Esophagus muscularis mucosa (tissue), 4 donors: ENCODE results near the gene POLRMT. TPM values are rescaled to one million over a fixed set of nuclear protein-coding genes. Genes with fewer than 3 reads are reported as not detected.

Experiments
- DNase-seq: peaks from one replicate; pipeline ENCODE4 v3.0.0-alpha.2; 2017; ENCODE audit errors: extremely low spot score
- H3K27ac ChIP-seq, 4 donors: fragments of 200-600 bp; sonication (generic); replicated peaks in 1 of 4; 1 replicate in 3 of 4; 2 replicates in 1 of 4; pipeline ENCODE4 v1.5.1; 2016 to 2019; ENCODE audit warnings: mild to moderate bottlenecking in 1 of 4
- H3K27me3 ChIP-seq, 4 donors: fragments of 200-600 bp; sonication (generic); one replicate each; pipeline versions ENCODE4 v1.5.1 to v1.6.0; 2016 to 2019
- H3K36me3 ChIP-seq, 4 donors: fragments of 200-600 bp; sonication (generic); one replicate each; pipeline ENCODE4 v1.5.1; 2016 to 2019
- H3K4me1 ChIP-seq, 4 donors: fragments of 200-600 bp; sonication (generic); one replicate each; pipeline ENCODE4 v1.5.1; 2016 to 2019
- H3K4me3 ChIP-seq, 4 donors: fragments of 200-600 bp; sonication (generic); 1 replicate in 2 of 4; 2 replicates in 2 of 4; pipeline ENCODE4 v1.5.1; 2016 to 2019; ENCODE audit warnings: mild to moderate bottlenecking in 4 of 4, moderate library complexity in 1 of 4
- H3K9me3 ChIP-seq, 4 donors: fragments of 200-600 bp; sonication (generic); 1 replicate in 3 of 4; 2 replicates in 1 of 4; pipeline ENCODE4 v1.5.1; 2016 to 2019
- EP300 ChIP-seq: sonication (generic); formaldehyde crosslinking; IDR thresholded peaks from one replicate; pipeline ENCODE4 v1.6.1; 2017; ENCODE audit warnings: antibody characterized with exemption
- POLR2A ChIP-seq: fragments of 450-650 bp; IDR thresholded peaks from one replicate; pipeline ENCODE4 v1.6.1; 2017; ENCODE audit warnings: antibody characterized with exemption, moderate library complexity, mild to moderate bottlenecking, low read depth
- POLR2AphosphoS5 ChIP-seq, 2 donors: sonication (generic); formaldehyde crosslinking; IDR thresholded peaks; one replicate each; pipeline ENCODE4 v1.6.1; 2017; ENCODE audit warnings: antibody characterized with exemption in 2 of 2
- WGBS: methylation state at CpG from one replicate; pipeline ENCODE4 v1.1.5; 2018; 5-methylcytosine and 5-hydroxymethylcytosine counted together
- intact Hi-C: fragments of 100-400 bp; cut with DNase I; formaldehyde crosslinking; loops from one replicate; pipeline ENCODE4 v1.15.1; 2023
- total RNA-seq, 4 donors: library from RNA; depleted of rRNA; stranded (reverse); fragments of >200 nt; gene quantifications; one replicate each; pipeline versions ENCODE4 v1.1.0 to v1.2.1, GENCODE V29; 2016
- TF ChIP-seq, protein P1 (sequence below), 3 experiments: fragments of 200-600 bp in 2 of 3; fragments of 450-650 bp in 1 of 3; sonication (generic) in 2 of 3; IDR thresholded peaks; one replicate each; pipeline ENCODE4 v1.5.1; 2017 to 2019; ENCODE audit warnings: antibody characterized with exemption in 3 of 3, mild to moderate bottlenecking in 2 of 3, moderate library complexity in 1 of 3

The POLRMT gene
- total RNA-seq, 4 donors from 2014 or later, result 20.8 to 40.7 (median 30.4) TPM

DNA sequence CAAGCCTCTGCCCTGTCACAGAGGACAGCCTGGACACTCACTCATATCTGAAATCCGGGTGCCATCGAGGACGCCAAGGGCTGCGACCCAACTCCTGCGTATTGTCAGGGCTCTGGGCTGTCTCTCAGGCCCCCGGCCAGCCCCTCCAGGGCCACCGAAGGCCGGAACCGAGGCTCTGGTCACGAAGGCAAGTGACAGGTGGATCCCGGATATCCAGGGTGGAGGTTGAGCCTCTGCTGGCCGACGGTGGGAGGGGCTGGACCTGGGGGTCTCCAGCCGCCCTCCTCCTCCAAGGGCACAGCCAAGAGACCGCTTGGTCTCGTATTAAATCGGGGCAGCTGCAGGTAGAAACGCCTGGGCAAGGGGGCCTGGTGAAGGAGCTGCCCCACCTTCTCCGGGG is 24.3 kb upstream of the POLRMT start:
- DNase-seq, result no peak
- intact Hi-C loops, result no loop called here
- Histone ChIP-seq H3K36me3 (peaks cover 9 to 40% (median 28%) of the 10 kb centered on the region in 4 donors), H3K27me3 (no peaks in the 10 kb centered on the region), H3K4me3 (no peak overlapping the region), H3K27ac (no peak overlapping the region), H3K4me1 (peaks cover 55 to 88% (median 70%) of the 10 kb centered on the region in 4 donors), H3K9me3 (no peaks in the 10 kb centered on the region)
- TF ChIP-seq EP300, result no peak
- TF ChIP-seq, protein P1, sequence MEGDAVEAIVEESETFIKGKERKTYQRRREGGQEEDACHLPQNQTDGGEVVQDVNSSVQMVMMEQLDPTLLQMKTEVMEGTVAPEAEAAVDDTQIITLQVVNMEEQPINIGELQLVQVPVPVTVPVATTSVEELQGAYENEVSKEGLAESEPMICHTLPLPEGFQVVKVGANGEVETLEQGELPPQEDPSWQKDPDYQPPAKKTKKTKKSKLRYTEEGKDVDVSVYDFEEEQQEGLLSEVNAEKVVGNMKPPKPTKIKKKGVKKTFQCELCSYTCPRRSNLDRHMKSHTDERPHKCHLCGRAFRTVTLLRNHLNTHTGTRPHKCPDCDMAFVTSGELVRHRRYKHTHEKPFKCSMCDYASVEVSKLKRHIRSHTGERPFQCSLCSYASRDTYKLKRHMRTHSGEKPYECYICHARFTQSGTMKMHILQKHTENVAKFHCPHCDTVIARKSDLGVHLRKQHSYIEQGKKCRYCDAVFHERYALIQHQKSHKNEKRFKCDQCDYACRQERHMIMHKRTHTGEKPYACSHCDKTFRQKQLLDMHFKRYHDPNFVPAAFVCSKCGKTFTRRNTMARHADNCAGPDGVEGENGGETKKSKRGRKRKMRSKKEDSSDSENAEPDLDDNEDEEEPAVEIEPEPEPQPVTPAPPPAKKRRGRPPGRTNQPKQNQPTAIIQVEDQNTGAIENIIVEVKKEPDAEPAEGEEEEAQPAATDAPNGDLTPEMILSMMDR (IDR thresholded peaks at IDR 0.05), result no peak
- no peak for TF ChIP-seq POLR2A
- TF ChIP-seq POLR2AphosphoS5 (IDR thresholded peaks at IDR 0.05), result no peak
- WGBS, result 80% methylated on average over 14 of the region's 19 CpGs

DNA sequence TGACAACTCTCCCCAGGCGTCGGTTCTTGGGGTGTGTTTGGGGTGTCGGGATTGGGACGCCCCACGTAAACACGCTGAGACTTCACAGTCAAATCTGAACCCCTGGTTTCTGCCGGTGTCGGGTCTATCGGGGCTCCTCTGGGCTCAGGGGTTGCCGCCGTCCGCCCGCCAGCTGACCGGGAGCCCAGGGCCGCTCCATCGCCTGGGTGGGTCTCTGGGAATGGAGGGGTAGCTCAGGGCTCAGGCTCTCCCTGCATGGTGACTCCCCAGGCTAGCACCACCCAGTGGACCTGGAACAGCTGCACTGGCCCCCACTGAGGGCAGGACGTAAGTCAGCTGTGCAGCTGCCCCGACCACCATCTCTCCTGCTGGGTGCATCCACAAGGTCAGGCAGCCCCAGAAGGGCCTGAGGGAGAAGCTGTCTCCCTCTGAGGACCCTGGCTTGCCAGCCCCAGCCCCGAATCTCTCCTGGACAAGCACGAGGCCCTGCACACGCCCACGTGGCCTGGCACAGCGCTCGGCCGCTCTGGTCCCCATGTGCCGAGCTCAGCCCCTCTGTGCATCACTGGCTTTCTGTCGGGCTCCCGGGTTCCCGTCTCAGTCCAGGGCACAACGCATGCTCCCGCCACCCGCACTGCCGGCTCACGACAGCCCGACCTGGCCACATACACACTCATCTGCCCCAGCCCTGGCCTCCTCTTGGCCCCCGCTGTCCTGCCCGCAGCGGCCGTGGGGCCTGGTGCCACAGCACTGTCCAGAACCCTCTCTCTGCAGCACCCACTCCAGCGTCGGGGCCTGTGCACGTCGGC is 23.6 kb upstream of the POLRMT start:
- H3K9me3 ChIP-seq, result no peaks in the 10 kb centered on the region
- no peaks in the 10 kb centered on the region for H3K27me3 ChIP-seq
- no peak overlapping the region for H3K27ac ChIP-seq
- WGBS, result 88% methylated on average over 29 of the region's 43 CpGs
- intact Hi-C loops, result no loop called here
- peaks cover 54 to 87% (median 65%) of the 10 kb centered on the region in 4 donors for H3K4me1 ChIP-seq
- no peak overlapping the region for H3K4me3 ChIP-seq
- H3K36me3 ChIP-seq, result peaks cover 14 to 46% (median 34%) of the 10 kb centered on the region in 4 donors
- TF ChIP-seq POLR2AphosphoS5 (IDR thresholded peaks at IDR 0.05) (no peak), EP300 (no peak), POLR2A (no peak)
- TF ChIP-seq, protein P1 (IDR thresholded peaks at IDR 0.05), result no peak
- no peak for DNase-seq

DNA sequence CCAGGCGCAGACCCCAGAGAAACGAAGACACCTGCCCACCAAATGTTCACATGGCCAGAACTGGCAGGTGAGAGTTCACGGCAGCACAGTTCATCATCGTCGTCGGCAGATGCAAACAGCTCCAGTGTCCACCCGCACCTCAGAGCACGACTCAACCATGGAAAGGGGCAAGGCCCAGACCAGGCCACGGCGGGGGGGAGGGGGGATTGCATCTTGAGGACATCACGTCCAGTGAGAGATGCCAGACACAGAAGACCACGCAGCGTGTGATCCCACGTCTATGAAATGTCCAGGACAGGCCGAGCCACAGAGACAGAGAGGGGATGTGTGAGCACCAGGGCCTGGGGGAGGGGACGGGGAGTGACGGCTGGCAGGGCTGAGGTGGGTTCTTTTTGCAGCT is 22.4 kb upstream of the POLRMT start:
- Histone ChIP-seq H3K36me3 (peaks cover 27 to 59% (median 47%) of the 10 kb centered on the region in 4 donors), H3K27me3 (no peaks in the 10 kb centered on the region), H3K4me3 (no peak overlapping the region), H3K4me1 (peaks cover 41 to 74% (median 52%) of the 10 kb centered on the region in 4 donors), H3K9me3 (no peaks in the 10 kb centered on the region), H3K27ac (no peak overlapping the region)
- no peak for DNase-seq
- WGBS, result 70% methylated on average over 15 of the region's 17 CpGs
- TF ChIP-seq POLR2A, result no peak
- no peak for TF ChIP-seq EP300
- TF ChIP-seq POLR2AphosphoS5 (IDR thresholded peaks at IDR 0.05), result no peak
- TF ChIP-seq, protein P1 (IDR thresholded peaks at IDR 0.05), result no peak
- intact Hi-C loops, result no loop called here

DNA sequence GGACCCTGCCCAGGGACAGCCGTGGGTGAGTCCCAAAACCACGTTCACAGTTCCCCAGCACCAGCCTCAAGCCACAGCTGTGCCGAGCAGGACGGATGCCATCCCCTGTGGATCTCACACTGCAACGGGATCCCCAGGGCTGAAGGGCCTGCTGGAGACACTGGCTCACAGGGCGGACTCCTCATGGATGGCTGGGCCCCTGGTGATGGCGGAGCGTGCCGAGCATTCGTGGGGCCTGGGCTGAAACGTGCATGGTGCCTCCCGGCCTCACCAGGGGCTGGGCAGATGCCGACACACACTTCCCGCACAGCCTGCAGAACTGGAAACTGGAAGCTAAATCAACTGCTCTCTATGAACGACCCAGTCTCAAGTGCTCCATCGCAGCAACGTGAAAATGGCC is 20.1 kb upstream of the POLRMT start:
- DNase-seq, result no peak
- TF ChIP-seq POLR2AphosphoS5 (IDR thresholded peaks at IDR 0.05), result no peak
- no peak for TF ChIP-seq POLR2A
- TF ChIP-seq, protein P1 (IDR thresholded peaks at IDR 0.05), result no peak
- TF ChIP-seq EP300, result no peak
- no peaks in the 10 kb centered on the region for H3K9me3 ChIP-seq
- H3K27me3 ChIP-seq, result no peaks in the 10 kb centered on the region
- peaks cover 19 to 51% (median 30%) of the 10 kb centered on the region in 4 donors for H3K4me1 ChIP-seq
- no peak overlapping the region for H3K27ac ChIP-seq
- 87% methylated on average over 5 of the region's 17 CpGs for WGBS
- intact Hi-C loops, result no loop called here
- H3K36me3 ChIP-seq, result peaks cover 40 to 78% (median 65%) of the 10 kb centered on the region in 4 donors
- no peak overlapping the region for H3K4me3 ChIP-seq
